ENCODE measurements around the gene RANBP3.

- no peak for TF ChIP-seq CTCF (IDR thresholded peaks at IDR 0.05; ENCODE audit: low read length)
- no peak for TF ChIP-seq EZH2 (IDR thresholded peaks at IDR 0.05; ENCODE audit: borderline replicate concordance, low read length)
These were observed 97.7 kb downstream of the RANBP3 start for GRCh38 chr19:5880196-5880595.
